ENCODE data around the gene APRT. TPM values are rescaled to one million over a fixed set of nuclear protein-coding genes. Genes with fewer than 3 reads are reported as not detected.

APRT gene
- total RNA-seq, 1 donor from 2014 or later = 39.2 TPM

DNA sequence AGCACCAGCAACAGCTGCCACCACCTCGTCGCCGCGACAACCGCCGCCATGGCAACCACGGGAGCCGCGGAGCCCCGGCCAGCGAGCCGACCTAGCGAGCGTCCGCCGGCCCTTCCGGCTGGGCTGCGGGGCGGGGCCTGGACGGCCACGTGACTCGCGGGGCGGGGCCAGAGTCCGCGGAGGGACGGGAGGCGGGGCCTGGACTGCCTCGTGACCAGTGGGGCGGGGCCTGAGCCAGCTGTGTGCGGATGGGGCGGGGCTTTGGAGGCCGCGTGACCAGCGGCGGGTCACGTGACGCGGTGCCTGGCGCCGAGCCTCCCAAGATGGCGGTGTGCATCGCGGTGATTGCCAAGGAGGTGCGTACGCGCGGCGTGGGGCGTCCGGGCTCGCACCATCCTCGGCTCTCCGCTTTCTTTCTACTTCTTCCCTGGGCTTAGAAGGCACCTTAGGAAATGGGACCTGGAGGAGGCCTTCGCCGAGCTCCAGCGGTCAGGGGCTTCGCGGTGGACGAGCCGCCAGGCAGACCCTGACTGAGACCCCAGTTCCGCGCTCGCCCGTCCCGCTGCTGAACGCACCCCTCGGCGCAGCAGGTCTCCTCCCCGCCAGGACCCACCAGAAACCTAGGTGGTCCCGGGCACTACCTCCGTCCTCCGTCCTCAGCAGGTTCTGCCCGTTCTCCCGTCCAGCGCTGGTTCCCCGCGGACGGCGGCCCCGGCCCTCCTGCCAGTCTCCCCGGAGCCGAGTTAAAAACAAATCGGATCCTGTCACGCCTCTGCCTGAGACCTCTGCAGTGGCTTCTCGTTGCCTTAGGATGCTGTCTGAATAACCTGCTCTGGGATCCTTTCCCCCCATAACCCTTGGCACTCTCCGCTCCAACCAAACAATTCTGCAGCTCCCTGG, 45.4 kb upstream of the APRT start, which contains the start of the genes GALNS and TRAPPC2L:
GALNS (minus strand) TSS at position 120 of the 900 bp plus-strand sequence; CDS start at position 50, 70 bp downstream.
TRAPPC2L (plus strand) TSS at position 300 of the 900 bp plus-strand sequence; CDS start at position 324, 24 bp downstream.
- TF ChIP-seq, protein P1, sequence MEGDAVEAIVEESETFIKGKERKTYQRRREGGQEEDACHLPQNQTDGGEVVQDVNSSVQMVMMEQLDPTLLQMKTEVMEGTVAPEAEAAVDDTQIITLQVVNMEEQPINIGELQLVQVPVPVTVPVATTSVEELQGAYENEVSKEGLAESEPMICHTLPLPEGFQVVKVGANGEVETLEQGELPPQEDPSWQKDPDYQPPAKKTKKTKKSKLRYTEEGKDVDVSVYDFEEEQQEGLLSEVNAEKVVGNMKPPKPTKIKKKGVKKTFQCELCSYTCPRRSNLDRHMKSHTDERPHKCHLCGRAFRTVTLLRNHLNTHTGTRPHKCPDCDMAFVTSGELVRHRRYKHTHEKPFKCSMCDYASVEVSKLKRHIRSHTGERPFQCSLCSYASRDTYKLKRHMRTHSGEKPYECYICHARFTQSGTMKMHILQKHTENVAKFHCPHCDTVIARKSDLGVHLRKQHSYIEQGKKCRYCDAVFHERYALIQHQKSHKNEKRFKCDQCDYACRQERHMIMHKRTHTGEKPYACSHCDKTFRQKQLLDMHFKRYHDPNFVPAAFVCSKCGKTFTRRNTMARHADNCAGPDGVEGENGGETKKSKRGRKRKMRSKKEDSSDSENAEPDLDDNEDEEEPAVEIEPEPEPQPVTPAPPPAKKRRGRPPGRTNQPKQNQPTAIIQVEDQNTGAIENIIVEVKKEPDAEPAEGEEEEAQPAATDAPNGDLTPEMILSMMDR (IDR thresholded peaks at IDR 0.05; ENCODE audit: borderline replicate concordance) = no peak
- Histone ChIP-seq H3K27ac (replicated peaks) (peak within 1 kb of the TSS; percentile 92), H3K9me3 (replicated peaks) (no peaks in the 10 kb centered on the region), H3K27me3 (ENCODE audit: low read depth) (no peaks in the 10 kb centered on the region), H3K36me3 (peaks cover 28% of the 10 kb centered on the region), H3K4me3 (peak within 1 kb of the TSS; percentile 98), H3K4me1 (peaks cover 32% of the 10 kb centered on the region)
- peak; percentile 99 for DNase-seq
- intact Hi-C loops (cut with micrococcal nuclease) = no loop called here

DNA sequence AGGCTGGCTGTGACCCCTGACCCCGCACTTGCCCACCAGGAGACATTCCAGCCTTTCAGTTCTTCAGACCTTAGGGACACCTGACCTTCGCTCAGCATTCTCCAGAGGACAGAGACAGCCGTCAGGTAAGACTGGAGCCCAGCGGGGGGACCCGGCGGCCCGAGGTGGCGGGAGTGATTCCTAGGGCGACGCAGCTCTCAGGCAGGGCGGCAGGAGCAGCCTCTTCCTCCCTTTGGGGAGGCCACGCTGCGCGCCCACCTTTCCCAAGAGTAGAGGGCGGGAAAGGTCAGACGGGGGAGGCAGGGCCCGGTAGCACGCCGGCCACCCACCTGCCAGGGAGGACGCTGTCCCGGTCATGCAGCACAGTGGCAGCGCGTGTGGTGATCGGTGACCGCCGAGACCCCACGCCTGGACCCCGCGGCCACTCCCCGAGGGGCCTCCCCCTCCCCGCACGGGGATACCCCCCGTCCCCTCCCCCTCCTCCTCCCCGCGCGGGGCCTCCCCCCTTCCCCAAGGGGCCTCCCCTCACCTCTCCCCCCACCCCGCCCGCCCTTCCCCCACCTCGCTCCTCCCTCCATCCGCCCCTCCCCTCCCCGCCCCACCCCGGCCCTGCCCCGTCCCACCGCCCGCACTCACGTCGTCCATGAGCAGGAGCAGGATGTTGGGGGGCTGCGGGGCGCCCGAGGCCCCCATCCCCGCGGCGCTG, 44.5 kb upstream of the APRT start:
- peaks cover 21% of the 10 kb centered on the region for H3K36me3 ChIP-seq
- TF ChIP-seq, protein P1 (IDR thresholded peaks at IDR 0.05; ENCODE audit: borderline replicate concordance) = no peak
- intact Hi-C loops (cut with micrococcal nuclease) = no loop called here
- H3K27ac ChIP-seq (replicated peaks) = peak overlapping the region; percentile 92
- no peak for DNase-seq
- peak overlapping the region; percentile 98 for H3K4me3 ChIP-seq
- H3K4me1 ChIP-seq = peaks cover 32% of the 10 kb centered on the region
- no peaks in the 10 kb centered on the region for H3K27me3 ChIP-seq (ENCODE audit: low read depth)
- no peaks in the 10 kb centered on the region for H3K9me3 ChIP-seq (replicated peaks)

DNA sequence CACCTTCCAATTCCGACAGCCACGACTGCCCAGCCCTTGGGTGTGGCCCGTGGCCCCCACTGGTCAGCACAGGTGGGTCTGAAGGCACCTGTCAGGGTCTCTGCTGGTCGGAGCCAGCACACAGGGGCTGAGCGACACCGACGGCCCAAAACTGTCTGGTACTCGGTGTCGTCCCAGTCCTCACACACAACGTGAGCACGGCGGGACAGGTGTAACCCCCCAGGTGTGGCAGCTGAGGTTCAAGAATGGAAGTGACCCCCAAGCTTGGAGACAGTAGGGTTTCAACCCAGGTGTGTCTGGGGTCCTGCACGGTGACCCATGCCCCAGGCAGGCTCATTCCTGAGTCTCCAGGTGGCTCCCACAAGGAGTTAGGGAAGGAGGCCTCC, 44.0 kb upstream of the APRT start:
- no peak for DNase-seq
- peaks cover 32% of the 10 kb centered on the region for H3K4me1 ChIP-seq
- no peaks in the 10 kb centered on the region for H3K27me3 ChIP-seq (ENCODE audit: low read depth)
- TF ChIP-seq, protein P1 (IDR thresholded peaks at IDR 0.05; ENCODE audit: borderline replicate concordance) = no peak
- peak overlapping the region; percentile 98 for H3K4me3 ChIP-seq
- intact Hi-C loops (cut with micrococcal nuclease) = no loop called here
- H3K9me3 ChIP-seq (replicated peaks) = no peaks in the 10 kb centered on the region
- peak overlapping the region; percentile 92 for H3K27ac ChIP-seq (replicated peaks)
- H3K36me3 ChIP-seq = peaks cover 21% of the 10 kb centered on the region

DNA sequence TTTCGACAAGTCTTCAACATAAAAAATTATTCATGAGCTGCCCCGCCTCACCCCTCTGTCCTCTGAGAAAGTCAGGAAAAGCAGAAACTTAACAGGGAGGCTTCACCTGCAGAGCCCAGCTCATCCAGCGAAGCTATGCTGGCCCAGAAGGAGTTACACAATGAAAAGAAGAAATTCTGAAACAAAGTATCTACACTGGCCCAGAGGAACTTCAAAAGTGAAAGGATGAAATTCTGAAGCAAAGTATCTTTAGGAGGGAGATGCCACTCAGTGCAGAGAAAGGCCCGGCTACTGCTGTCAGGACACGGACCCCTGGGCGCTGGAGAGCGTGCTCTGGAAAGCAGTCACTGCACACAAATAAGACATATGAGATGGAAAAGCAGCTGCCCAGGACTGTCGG, 43.4 kb upstream of the APRT start:
- no peak for DNase-seq
- Histone ChIP-seq H3K9me3 (replicated peaks) (no peaks in the 10 kb centered on the region), H3K27ac (replicated peaks) (no peak overlapping the region), H3K4me3 (no peak overlapping the region), H3K4me1 (peaks cover 32% of the 10 kb centered on the region), H3K27me3 (ENCODE audit: low read depth) (no peaks in the 10 kb centered on the region), H3K36me3 (peaks cover 19% of the 10 kb centered on the region)
- TF ChIP-seq, protein P1 (IDR thresholded peaks at IDR 0.05; ENCODE audit: borderline replicate concordance) = no peak
- intact Hi-C loops (cut with micrococcal nuclease) = no loop called here

DNA sequence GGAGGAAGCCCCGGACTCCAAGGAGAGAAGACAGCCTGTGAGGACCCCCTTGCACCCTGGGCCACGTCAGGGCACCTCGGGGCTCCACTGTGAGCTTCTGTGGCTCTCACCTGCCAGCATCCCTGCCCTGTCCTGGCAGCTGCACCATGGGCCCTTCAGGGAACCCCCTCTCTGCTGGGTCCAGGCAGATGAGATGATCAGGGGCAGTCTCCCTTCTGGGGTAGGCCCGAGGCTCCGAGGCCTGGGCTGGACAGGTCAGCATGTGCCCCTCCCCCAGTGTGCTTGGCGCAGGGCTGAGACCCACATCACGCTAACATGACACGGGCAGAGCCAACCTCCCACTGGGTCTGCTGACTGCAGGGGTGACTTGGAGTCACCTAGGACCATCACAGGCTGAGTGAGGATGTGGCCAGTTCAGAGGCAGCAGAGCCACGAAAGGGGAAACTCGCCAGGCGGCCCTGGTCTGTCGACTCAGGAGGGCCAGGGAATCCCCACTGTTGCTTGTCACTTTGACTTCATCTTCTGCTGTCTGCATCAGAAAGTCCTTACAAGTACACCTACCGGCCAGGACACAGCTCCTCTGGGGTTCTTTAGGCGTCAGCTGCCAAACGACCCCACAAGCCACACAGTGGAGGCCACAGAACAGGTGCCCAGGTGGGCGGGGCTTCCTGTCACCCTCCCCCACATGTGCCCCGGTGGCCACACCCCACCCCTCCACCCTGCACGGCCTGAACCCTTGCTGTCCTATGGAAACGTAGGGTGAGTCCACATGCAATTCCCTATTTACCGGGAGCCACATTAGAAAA, 42.8 kb upstream of the APRT start:
- Histone ChIP-seq H3K27me3 (ENCODE audit: low read depth) (no peaks in the 10 kb centered on the region), H3K4me3 (no peak overlapping the region), H3K27ac (replicated peaks) (no peak overlapping the region), H3K9me3 (replicated peaks) (no peaks in the 10 kb centered on the region), H3K36me3 (peaks cover 18% of the 10 kb centered on the region), H3K4me1 (peaks cover 32% of the 10 kb centered on the region)
- TF ChIP-seq, protein P1 (IDR thresholded peaks at IDR 0.05; ENCODE audit: borderline replicate concordance) = no peak
- intact Hi-C loops (cut with micrococcal nuclease) = no loop called here
- no peak for DNase-seq

Data from left ventricle myocardium inferior (tissue), 1 donor.